H7 (cell line): Measurements from ENCODE around the gene ALK. TPM values are rescaled to one million over a fixed set of nuclear protein-coding genes. Genes with fewer than 3 reads are reported as not detected.
A peak's percentile ranks its signal among the peaks of the same experiment; 100 is the strongest.

ENCODE experiments used
- DNase-seq: peaks from one replicate; pipeline ENCODE4 v3.0.0; 2012
- H3K27me3 ChIP-seq: 2 replicates; pipeline ENCODE4 v1.6.0; 2011; ENCODE audit warnings: mild to moderate bottlenecking, low read length; ENCODE audit not compliant: control insufficient read depth, insufficient read depth
- H3K36me3 ChIP-seq: replicated peaks from 2 replicates; pipeline ENCODE4 v1.5.1; 2011; ENCODE audit warnings: low read length; ENCODE audit not compliant: control insufficient read depth, insufficient read depth
- H3K4me3 ChIP-seq: 2 replicates; pipeline ENCODE4 v1.5.1; 2011; ENCODE audit warnings: low read depth, mild to moderate bottlenecking, control low read depth, low read length, moderate library complexity; ENCODE audit not compliant: insufficient read depth
- total RNA-seq: library from RNA; depleted of rRNA; stranded (reverse); fragments of >200 nt; shearing (Covaris generic); gene quantifications from 2 replicates; pipeline ENCODE4 v1.2.3, GENCODE V29; 2014

Gene ALK
- total RNA-seq, 1 experiment from 2014 or later: 0.21 TPM

DNA sequence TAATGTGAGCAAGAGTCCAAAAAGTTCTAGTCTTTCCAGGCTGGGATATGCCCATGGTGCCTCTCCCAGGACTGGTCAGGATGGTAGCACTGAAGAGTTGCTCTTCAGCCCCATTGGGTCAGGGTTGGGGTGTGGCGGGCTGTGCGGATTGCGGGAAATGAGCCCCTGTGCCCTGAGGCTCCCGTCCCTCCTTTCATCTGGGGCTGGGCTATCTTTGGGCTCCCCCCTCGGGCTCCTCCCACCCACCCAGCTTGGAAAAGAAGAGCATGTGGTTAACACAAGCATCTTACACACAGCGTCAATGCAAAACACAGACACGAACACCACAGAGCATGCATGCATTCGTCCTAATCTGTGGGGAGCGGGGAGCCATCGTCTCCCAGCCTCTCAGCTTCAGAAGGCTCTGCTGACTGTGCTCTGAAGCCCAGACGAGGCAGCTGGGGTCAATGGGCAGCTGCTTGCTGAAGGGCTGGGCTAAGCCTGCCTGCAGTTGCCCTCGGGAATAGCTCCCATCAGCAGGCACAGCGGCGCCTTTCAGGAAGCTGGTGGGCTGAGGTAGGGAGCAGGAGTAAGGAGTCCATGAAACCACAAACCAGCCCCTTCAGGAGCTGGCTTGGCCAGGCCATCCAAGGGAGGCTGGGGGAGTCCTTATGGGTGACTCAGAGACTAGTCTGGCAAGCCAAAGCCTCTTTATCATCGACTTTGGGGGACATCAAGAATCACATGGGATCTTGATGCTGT, 693.3 kb downstream of the ALK start:
- Histone ChIP-seq H3K4me3 (no peak overlapping the region), H3K27me3 (no peaks in the 10 kb centered on the region), H3K36me3 (no peaks in the 10 kb centered on the region)
- no peak for DNase-seq

- no peaks in the 10 kb centered on the region for H3K27me3 ChIP-seq
- DNase-seq: no peak
- H3K36me3 ChIP-seq: no peaks in the 10 kb centered on the region
- H3K4me3 ChIP-seq: no peak overlapping the region
These were observed 694.6 kb downstream of the ALK start for GRCh38 chr2:29226808-29227207.

GRCh38 chr2:29226375-29226774, 695.0 kb downstream of the ALK start:
- Histone ChIP-seq H3K27me3 (no peaks in the 10 kb centered on the region), H3K36me3 (no peaks in the 10 kb centered on the region), H3K4me3 (no peak overlapping the region)
- no peak for DNase-seq

- no peaks in the 10 kb centered on the region for H3K27me3 ChIP-seq
- H3K4me3 ChIP-seq: no peak overlapping the region
- DNase-seq: peak; percentile 59
- no peaks in the 10 kb centered on the region for H3K36me3 ChIP-seq
These were observed 695.6 kb downstream of the ALK start for GRCh38 chr2:29225814-29226213.

DNA sequence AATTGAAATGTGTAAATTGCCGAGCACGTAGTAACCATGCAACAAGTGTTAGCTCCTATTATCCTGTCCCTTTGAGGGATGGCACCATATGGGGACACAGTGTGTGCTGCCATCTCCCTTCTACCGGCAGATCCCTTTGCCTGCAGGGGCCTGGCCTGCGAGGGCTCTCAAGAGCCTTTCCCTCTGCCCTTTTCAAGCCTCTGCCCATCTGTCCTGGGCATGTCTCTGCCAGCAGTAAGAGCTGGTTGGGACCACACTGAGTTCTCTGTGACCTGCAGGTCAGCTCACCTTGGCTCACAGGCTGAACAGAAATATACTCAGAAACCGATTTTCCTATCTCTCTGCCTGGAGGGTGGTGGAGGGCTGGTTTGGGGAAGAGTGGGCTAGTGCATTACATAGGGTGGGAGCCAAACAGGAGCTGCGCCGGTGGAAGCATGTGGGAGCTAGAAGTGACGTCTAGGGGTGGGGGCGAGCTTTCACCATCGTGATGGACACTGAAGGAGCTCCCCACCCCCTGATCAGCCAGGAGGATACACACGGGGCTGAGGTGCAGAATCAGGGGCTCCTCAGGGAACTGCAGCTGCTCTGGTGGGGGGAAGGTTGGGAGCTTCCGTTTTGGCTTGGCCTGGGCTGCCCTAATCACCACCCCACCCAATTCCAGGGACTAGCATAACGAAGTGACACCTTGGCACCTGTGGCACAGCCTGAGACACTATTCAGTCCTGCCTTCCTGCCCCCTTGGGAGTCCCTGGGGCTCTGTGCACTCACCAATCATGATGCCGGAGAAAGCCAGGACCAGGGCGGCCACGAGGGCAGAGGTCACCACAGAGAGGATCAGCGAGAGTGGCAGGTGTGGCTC, 696.5 kb downstream of the ALK start:
- Histone ChIP-seq H3K4me3 (no peak overlapping the region), H3K36me3 (no peaks in the 10 kb centered on the region), H3K27me3 (no peaks in the 10 kb centered on the region)
- DNase-seq: peak; percentile 14

GRCh38 chr2:29223851-29224692, 697.3 kb downstream of the ALK start:
- H3K27me3 ChIP-seq: no peaks in the 10 kb centered on the region
- no peaks in the 10 kb centered on the region for H3K36me3 ChIP-seq
- no peak overlapping the region for H3K4me3 ChIP-seq
- no peak for DNase-seq

DNA sequence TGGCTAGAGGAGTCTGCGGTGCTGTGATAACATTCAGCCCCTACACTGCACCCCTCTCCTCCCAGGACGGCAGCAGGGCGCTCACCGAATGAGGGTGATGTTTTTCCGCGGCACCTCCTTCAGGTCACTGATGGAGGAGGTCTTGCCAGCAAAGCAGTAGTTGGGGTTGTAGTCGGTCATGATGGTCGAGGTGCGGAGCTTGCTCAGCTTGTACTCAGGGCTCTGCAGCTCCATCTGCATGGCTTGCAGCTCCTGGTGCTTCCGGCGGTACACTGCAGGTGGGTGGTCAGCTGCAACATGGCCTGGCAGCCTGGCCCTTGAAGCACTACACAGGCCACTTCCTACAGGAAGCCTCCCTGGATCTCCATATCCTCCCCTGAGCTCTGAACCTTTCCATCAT, 698.1 kb downstream of the ALK start:
- Histone ChIP-seq H3K4me3 (no peak overlapping the region), H3K27me3 (no peaks in the 10 kb centered on the region)
- peak; percentile 16 for DNase-seq

DNA sequence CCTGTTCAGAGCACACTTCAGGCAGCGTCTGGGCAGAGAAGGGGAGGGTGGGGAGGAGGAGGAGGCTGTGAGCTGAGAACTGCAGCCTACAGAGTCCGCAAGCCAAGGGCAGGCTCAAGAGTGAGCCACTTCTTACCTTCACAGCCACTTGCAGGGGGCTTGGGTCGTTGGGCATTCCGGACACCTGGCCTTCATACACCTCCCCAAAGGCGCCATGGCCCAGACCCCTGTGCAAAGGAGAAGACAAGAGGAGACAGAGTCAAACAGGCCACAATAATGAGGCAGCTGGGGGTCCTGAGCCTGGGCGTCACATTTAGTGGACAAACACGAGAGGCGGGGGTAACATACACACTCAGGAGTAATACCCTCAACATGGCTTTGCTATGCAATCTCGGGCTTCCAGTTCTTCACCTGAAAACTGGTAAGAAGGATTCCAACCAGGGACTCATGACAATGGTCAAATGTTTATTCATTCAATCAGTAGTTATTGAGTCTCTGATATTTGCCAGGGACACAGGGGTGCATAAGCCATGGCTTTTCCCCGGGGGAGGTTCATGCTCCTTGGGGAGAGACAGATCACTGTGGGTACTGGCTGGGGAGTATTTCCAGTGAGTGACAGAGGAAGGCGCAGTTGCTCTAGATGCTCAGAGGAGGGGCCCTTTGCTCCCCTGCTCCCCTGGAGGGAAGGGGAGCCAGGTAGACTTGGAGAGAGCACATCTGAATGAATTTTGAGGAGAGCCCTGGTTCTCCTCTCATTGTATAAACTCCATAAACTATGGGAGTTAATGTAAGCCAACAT, 698.8 kb downstream of the ALK start:
- Histone ChIP-seq H3K36me3 (no peaks in the 10 kb centered on the region), H3K4me3 (no peak overlapping the region), H3K27me3 (no peaks in the 10 kb centered on the region)
- peak; percentile 18 for DNase-seq

More for the DNA sequence above, 698.1 kb downstream of the ALK start:
- H3K36me3 ChIP-seq: no peaks in the 10 kb centered on the region

DNA sequence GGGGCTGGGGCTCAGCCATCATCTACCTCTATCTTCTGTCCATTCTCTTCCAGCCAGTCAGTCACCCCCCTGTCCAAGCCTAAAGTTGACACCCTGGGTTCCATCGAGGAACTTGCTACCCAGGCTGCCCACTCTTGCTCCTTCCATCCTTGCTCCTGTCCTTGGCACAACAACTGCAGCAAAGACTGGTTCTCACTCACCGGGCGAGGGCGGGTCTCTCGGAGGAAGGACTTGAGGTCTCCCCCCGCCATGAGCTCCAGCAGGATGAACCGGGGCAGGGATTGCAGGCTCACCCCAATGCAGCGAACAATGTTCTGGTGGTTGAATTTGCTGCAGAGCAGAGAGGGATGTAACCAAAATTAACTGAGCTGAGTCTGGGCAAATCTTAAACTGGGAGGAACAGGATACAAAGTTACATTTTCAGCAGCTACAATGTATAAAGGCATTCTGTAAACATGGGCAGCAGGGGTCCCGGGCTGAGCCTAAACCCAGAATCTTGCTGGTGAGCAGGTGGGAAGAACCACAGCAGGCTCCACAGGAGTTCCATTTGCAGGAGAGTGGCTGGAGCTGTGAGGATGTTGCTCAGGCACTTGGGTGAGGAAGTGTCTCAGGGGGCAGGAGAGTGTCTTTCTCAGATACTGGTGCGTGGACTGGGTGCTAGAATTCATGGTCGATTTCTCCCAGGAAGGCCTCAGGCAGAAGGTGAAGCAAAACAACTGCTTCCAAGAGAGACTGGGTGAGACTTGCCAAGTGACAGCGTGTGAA, 700.7 kb downstream of the ALK start:
- no peaks in the 10 kb centered on the region for H3K36me3 ChIP-seq
- DNase-seq: peak; percentile 27
- no peak overlapping the region for H3K4me3 ChIP-seq
- H3K27me3 ChIP-seq: no peaks in the 10 kb centered on the region

DNA sequence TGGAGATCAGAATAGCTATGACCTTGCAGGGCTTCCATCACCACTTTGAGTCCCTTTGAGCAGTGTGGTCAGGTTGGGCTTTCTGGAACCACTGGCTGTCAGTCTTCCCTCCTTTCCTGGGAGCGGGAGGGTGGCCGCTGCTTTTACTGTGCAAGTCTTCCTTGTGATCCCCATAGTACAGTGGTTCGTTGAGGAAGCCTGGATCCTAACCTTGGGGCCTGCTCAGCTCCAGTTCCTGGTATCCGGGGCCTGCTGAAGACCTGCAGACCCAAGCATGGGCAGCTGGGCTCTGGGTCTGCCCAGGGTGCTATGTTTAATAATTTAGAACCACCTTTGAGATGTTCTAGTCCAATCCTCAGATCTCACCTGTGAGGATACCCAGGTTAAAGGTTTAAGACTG, 702.0 kb downstream of the ALK start:
- Histone ChIP-seq H3K4me3 (no peak overlapping the region), H3K27me3 (no peaks in the 10 kb centered on the region), H3K36me3 (no peaks in the 10 kb centered on the region)
- DNase-seq: no peak

- Histone ChIP-seq H3K4me3 (no peak overlapping the region), H3K36me3 (no peaks in the 10 kb centered on the region), H3K27me3 (no peaks in the 10 kb centered on the region)
- DNase-seq: peak; percentile 11
These were observed 702.7 kb downstream of the ALK start for GRCh38 chr2:29218550-29219125.

DNA sequence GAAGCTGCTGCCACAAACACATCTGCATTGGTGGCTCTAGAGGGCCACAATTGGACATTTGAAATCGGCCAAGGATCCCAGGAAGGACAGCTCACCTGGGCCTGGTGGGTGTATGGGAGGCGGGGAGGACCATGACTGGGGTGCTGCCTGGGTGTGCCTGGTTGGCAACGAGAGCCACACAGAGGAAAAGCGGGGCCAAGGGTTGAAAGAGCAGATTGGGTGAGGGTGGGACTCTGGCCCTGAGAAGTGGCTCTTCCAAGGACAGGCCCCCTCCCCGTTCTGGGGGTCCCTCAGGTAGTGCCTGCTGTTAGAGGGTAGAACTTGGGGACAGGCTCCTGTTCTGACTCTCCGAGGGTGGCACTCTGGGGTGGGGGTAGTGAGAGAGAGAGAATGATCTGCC, 703.3 kb downstream of the ALK start:
- no peak overlapping the region for H3K4me3 ChIP-seq
- no peaks in the 10 kb centered on the region for H3K36me3 ChIP-seq
- peak; percentile 9 for DNase-seq
- no peaks in the 10 kb centered on the region for H3K27me3 ChIP-seq

DNA sequence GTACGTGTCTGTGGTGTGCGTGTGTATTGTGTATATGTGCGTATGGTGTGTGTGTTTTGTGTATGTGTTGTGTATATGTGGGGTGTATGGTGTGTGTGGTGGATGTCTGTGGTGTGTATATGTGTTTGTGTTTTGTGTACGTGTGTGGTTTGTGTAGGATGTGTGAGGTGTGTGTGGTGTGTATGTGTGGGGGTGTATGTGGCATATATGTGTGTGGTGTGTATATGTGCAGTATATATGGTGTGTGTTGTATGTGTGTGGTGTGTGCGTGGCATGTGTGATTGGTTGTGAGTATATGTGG, 704.8 kb downstream of the ALK start:
- Histone ChIP-seq H3K36me3 (no peaks in the 10 kb centered on the region), H3K4me3 (no peak overlapping the region), H3K27me3 (no peaks in the 10 kb centered on the region)
- DNase-seq: no peak
